Measurements from ENCODE around the gene ZSWIM7. TPM values are rescaled to one million over a fixed set of nuclear protein-coding genes. Genes with fewer than 3 reads are reported as not detected.

ZSWIM7 gene, protein sequence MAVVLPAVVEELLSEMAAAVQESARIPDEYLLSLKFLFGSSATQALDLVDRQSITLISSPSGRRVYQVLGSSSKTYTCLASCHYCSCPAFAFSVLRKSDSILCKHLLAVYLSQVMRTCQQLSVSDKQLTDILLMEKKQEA
- 10 to 100 TPM; 29.1 to 46.6 (median 38.0) TPM for total RNA-seq
- 10 to 100 TPM; 32.8 to 78.0 (median 70.0) TPM for polyA plus RNA-seq
- long read RNA-seq, donor 1, transcript ZSWIM7-205 (6 exons, 703 nt) = major isoform, 7 of 18 reads
- long read RNA-seq, donor 1, transcript ZSWIM7-201 (5 exons, 2,008 nt) = minor isoform, 6 of 18 reads
- long read RNA-seq, donor 1, partial matches to known transcripts = 0 of 18 reads
- long read RNA-seq, donor 1, other reads (novel, unspliced or antisense) = 4 of 18 reads
- long read RNA-seq, donor 2, transcript ZSWIM7-205 (6 exons, 703 nt) = minor isoform, 17 of 52 reads
- long read RNA-seq, donor 2, transcript ZSWIM7-201 (5 exons, 2,008 nt) = major isoform, 20 of 52 reads
- long read RNA-seq, donor 2, partial matches to known transcripts = 3 of 52 reads
- long read RNA-seq, donor 2, other reads (novel, unspliced or antisense) = 6 of 52 reads

DNA sequence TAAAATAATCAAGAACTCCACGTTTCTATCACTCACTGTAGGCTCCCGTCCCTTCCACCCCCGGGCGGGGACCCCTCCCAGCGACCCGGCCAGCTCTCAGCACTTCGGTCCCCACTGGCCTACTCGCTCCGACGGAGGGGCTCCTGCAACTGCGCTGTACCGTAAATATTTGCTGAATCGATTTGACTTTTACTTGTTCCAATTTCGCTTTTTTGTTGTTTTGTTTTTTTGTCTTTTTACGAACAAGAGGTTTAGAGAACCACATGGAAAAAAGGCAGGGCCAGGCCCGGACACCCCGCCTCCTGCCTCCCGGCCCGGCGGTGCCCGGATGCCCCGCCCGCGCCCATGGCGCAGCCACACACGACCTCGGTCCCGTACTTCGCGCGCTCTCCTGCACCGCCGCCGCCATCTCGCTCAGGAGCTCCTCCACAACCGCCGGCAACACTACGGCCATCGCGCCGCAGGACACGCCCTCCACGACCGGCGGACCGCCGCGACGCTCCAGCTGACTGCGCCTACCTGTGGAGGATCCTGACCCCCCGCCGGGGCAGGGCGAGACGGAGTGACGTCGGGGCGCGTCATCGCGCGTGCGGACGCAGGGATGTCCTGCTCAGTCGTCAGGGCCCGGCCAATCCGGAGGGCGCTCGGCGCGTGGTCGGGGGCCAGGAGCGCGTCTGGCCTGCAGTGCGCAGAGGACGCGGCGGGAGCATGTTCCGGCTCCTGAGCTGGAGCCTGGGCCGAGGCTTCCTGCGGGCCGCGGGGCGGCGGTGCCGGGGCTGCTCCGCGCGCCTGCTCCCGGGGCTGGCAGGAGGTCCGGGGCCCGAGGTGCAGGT, at the start of gene ZSWIM7, which contains the start of gene TTC19:
TSS of gene ZSWIM7 (minus strand) at position 564 of the 833 bp plus-strand sequence. CDS start at position 454, 110 bp downstream.
TSS of gene TTC19 (plus strand) at position 684 of the 833 bp plus-strand sequence. CDS start at position 709, 25 bp downstream.
- Histone ChIP-seq H3K36me3 (ENCODE audit: insufficient read depth in 1 of 2, low read depth in 1 of 2) (peaks cover 16 to 61% of the 10 kb centered on the region in 2 donors), H3K4me3 (peak within 1 kb of the TSS; percentile 80), H3K4me1 (peaks cover 19% of the 10 kb centered on the region), H3K27me3 (ENCODE audit: insufficient read depth in 3 of 3, low read length in 2 of 3) (no peaks in the 10 kb centered on the region), H3K9me3 (no peaks in the 10 kb centered on the region), H3K27ac (peak within 1 kb of the TSS; percentile 92)
- ATAC-seq (peak; percentile 97 to 99 (median 98)), DNase-seq (peak; percentile 98)
- TF ChIP-seq, protein P1, sequence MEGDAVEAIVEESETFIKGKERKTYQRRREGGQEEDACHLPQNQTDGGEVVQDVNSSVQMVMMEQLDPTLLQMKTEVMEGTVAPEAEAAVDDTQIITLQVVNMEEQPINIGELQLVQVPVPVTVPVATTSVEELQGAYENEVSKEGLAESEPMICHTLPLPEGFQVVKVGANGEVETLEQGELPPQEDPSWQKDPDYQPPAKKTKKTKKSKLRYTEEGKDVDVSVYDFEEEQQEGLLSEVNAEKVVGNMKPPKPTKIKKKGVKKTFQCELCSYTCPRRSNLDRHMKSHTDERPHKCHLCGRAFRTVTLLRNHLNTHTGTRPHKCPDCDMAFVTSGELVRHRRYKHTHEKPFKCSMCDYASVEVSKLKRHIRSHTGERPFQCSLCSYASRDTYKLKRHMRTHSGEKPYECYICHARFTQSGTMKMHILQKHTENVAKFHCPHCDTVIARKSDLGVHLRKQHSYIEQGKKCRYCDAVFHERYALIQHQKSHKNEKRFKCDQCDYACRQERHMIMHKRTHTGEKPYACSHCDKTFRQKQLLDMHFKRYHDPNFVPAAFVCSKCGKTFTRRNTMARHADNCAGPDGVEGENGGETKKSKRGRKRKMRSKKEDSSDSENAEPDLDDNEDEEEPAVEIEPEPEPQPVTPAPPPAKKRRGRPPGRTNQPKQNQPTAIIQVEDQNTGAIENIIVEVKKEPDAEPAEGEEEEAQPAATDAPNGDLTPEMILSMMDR (IDR thresholded peaks at IDR 0.05) = peak; percentile 16
- 0% methylated on average over 62 to 91 of the region's 91 CpGs for WGBS, 3 donors
- intact Hi-C loops (cut with DNase I) = loop anchor here in 1 of 2 donors (2.0 kb wide), 2 partner anchors 55 to 173 kb away; partner anchors contain the start of gene ADORA2B

DNA sequence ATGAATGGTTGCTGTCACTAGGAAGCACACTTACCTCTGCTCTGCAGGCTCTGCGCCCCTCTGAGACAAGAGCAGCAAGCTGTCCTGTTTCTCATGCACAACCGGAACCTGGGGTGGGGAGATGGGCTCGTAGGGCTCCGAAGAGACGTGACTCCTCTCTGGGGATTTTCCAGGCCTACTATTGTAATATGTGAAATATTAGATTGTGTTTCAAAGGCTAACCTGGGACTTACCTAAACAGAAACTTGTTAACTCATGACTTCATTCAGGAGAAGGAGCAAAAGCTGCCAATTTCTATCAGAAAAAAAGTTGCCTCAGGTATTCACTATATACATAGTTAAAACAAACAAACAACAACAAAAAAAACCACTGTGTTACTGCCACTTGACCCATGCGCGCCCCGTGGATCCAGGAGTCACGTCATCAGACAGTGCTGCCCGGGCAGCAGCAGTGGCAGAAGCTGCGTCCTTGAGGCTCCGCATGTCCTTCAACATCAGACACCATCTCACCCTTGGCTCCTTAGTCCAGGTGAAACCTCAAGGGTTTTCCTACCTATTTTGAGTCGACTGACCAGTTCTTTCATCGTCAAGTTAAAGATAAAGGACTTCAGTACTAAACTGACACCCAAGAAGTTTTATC, 49.4 kb upstream of the ZSWIM7 start:
- WGBS, 3 donors = 82 to 90% (median 89%) methylated on average over 14 of the region's 14 CpGs
- H3K36me3 ChIP-seq (ENCODE audit: insufficient read depth in 1 of 2, low read depth in 1 of 2) = peaks cover 0 to 71% of the 10 kb centered on the region in 2 donors
- ATAC-seq = no peak

DNA sequence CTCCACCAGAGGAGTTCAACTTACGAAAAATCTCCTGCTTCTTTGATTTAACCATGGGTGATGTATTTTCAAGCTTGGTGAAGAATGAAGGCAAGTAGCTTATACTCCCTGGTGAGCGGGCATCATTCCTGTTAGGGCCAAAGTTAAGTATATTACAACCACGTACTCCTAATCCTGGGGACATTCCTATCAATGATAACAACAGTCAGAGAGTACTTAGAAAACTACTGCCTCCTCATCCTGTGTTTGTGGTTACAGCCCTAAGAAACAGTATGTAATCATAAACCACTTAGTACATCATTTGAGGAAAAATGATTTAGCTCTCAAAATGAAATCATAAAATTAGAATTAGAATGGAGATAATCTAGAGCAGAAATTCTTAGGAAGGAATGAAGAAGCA, 47.5 kb upstream of the ZSWIM7 start:
- intact Hi-C loops (cut with DNase I) = no loop called here
- TF ChIP-seq, protein P1 (IDR thresholded peaks at IDR 0.05) = no peak

More for the DNA sequence above, 49.4 kb upstream of the ZSWIM7 start:
- H3K4me1 ChIP-seq = no peaks in the 10 kb centered on the region
- no peak for DNase-seq
- no peak overlapping the region for H3K4me3 ChIP-seq
- no peaks in the 10 kb centered on the region for H3K27me3 ChIP-seq (ENCODE audit: insufficient read depth in 3 of 3, low read length in 2 of 3)
- intact Hi-C loops (cut with DNase I) = no loop called here
- H3K27ac ChIP-seq = no peak overlapping the region
- TF ChIP-seq, protein P1 (IDR thresholded peaks at IDR 0.05) = no peak
- no peaks in the 10 kb centered on the region for H3K9me3 ChIP-seq

DNA sequence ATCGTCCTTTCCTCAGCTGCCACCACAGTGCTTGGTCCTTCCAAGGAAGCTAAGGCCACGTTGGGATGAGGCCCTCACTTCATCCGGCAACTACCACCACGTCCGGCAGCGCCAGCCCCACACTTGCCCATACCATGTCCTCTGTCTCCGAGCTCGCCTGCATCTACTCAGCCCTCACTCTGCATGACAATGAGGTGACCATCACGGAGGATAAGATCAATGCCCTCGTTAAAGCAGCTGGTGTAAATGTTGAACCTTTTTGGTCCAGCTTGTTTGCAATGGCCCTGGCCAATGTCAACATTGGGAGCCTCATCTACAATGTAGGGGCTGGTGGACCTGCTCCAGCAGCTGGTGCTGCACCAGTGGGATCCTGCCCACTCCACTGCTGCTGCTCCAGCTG, 45.0 kb upstream of the ZSWIM7 start:
- peaks cover 1 to 98% of the 10 kb centered on the region in 2 donors for H3K36me3 ChIP-seq (ENCODE audit: insufficient read depth in 1 of 2, low read depth in 1 of 2)
- 84 to 89% (median 88%) methylated on average over 10 of the region's 10 CpGs for WGBS, 3 donors
- TF ChIP-seq, protein P1 (IDR thresholded peaks at IDR 0.05) = no peak
- intact Hi-C loops (cut with DNase I) = no loop called here
- H3K9me3 ChIP-seq = no peaks in the 10 kb centered on the region
- no peak for DNase-seq
- no peak for ATAC-seq
- no peak overlapping the region for H3K4me3 ChIP-seq
- H3K4me1 ChIP-seq = no peaks in the 10 kb centered on the region
- no peak overlapping the region for H3K27ac ChIP-seq
- no peaks in the 10 kb centered on the region for H3K27me3 ChIP-seq (ENCODE audit: insufficient read depth in 3 of 3, low read length in 2 of 3)

More for the DNA sequence above, 47.5 kb upstream of the ZSWIM7 start:
- 91 to 96% (median 94%) methylated on average over 3 of the region's 3 CpGs for WGBS, 3 donors
- H3K4me3 ChIP-seq = no peak overlapping the region
- no peak overlapping the region for H3K27ac ChIP-seq
- no peaks in the 10 kb centered on the region for H3K27me3 ChIP-seq (ENCODE audit: insufficient read depth in 3 of 3, low read length in 2 of 3)
- DNase-seq (no peak), ATAC-seq (no peak)
- H3K36me3 ChIP-seq (ENCODE audit: insufficient read depth in 1 of 2, low read depth in 1 of 2) = peaks cover 0 to 76% of the 10 kb centered on the region in 2 donors
- H3K4me1 ChIP-seq = no peaks in the 10 kb centered on the region
- no peaks in the 10 kb centered on the region for H3K9me3 ChIP-seq
